H1 (cell line): Measurements from ENCODE around the gene RBM47. TPM values are rescaled to one million over a fixed set of nuclear protein-coding genes. Genes with fewer than 3 reads are reported as not detected.

Experiments
- CTCF ChIA-PET: fragments of 300-600 bp; sonication (Branson Sonifier 250); formaldehyde crosslinking; loops from one replicate; lab custom pipeline; 2021; ENCODE audit not compliant: partially characterized antibody; lab: Charles Lee
- POLR2A ChIA-PET: fragments of 300-600 bp; sonication (Branson Sonifier 250); formaldehyde crosslinking; loops from one replicate; lab custom pipeline; 2021; ENCODE audit warnings: inconsistent platforms; ENCODE audit not compliant: partially characterized antibody; lab: Charles Lee
- DNase-seq, 2 experiments: peaks; one replicate each; pipeline versions ENCODE4 v3.0.0 to v3.0.0-alpha.2; 2010 to 2022; ENCODE audit warnings: low spot score in 2 of 2, low read depth in 1 of 2, mixed read lengths in 1 of 2
- FAIRE-seq: peaks from 2 replicates; lab custom pipeline; 2011; peaks lifted over from hg19 to GRCh38; lab: Jason Lieb, UNC
- H2AFZ ChIP-seq: 2 replicates; pipeline ENCODE4 v1.8.1; 2012; ENCODE audit warnings: low read length, inconsistent platforms
- H2AK5ac ChIP-seq: 2 replicates; pipeline ENCODE4 v1.6.1; 2013; ENCODE audit warnings: low read depth, low read length
- H2BK120ac ChIP-seq: replicated peaks from 2 replicates; pipeline ENCODE3; 2013; ENCODE audit warnings: low read depth, low read length, inconsistent platforms
- H2BK12ac ChIP-seq: 2 replicates; pipeline ENCODE4 v1.6.1; 2013; ENCODE audit warnings: low read depth, low read length
- H2BK15ac ChIP-seq: 2 replicates; pipeline ENCODE4 v1.6.1; 2013; ENCODE audit warnings: low read length
- H2BK20ac ChIP-seq: 2 replicates; pipeline ENCODE4 v1.6.1; 2013; ENCODE audit warnings: low read length
- H2BK5ac ChIP-seq: 2 replicates; pipeline ENCODE4 v1.6.1; 2013; ENCODE audit warnings: low read depth, low read length
- H3K14ac ChIP-seq: 2 replicates; pipeline ENCODE4 v1.6.1; 2013; ENCODE audit warnings: inconsistent platforms; ENCODE audit not compliant: insufficient read length
- H3K18ac ChIP-seq: 2 replicates; pipeline ENCODE4 v1.6.1; 2013; ENCODE audit warnings: low read length; ENCODE audit errors: extremely low read depth
- H3K23ac ChIP-seq: 2 replicates; pipeline ENCODE4 v1.6.1; 2013; ENCODE audit warnings: inconsistent platforms; ENCODE audit not compliant: insufficient read length
- H3K23me2 ChIP-seq: 2 replicates; pipeline ENCODE4 v1.6.1; 2013; ENCODE audit warnings: low read depth, low read length
- H3K27ac ChIP-seq: 2 replicates; pipeline ENCODE4 v1.6.1; 2011; ENCODE audit warnings: low read depth, low read length, inconsistent platforms
- H3K27me3 ChIP-seq, 4 experiments: replicated peaks in 1 of 4; 1 replicate in 1 of 4; 2 replicates in 3 of 4; pipeline versions ENCODE4 v1.6.1 to v1.8.1; 2011 to 2013; ENCODE audit warnings: low read length in 3 of 4, mild to moderate bottlenecking in 3 of 4, inconsistent platforms in 2 of 4, mixed read lengths in 2 of 4, moderate library complexity in 1 of 4; ENCODE audit not compliant: control insufficient read depth in 3 of 4, insufficient read depth in 3 of 4; ENCODE audit errors: extremely low read depth in 1 of 4
- H3K36me3 ChIP-seq, 4 experiments: 2 replicates each; pipeline versions ENCODE4 v1.6.1 to v1.8.1; 2011 to 2013; ENCODE audit warnings: mild to moderate bottlenecking in 4 of 4, low read length in 3 of 4, moderate library complexity in 2 of 4, control low read depth in 1 of 4, inconsistent platforms in 1 of 4; ENCODE audit not compliant: insufficient read depth in 4 of 4, control insufficient read depth in 2 of 4
- H3K4ac ChIP-seq: replicated peaks from 2 replicates; pipeline ENCODE3; 2013; ENCODE audit warnings: low read length, low read depth, mixed read lengths, inconsistent platforms; ENCODE audit not compliant: insufficient read length
- H3K4me1 ChIP-seq, 4 experiments: replicated peaks in 1 of 4; 1 replicate in 1 of 4; 2 replicates in 3 of 4; pipeline versions ENCODE4 v1.6.1 to v1.8.1; 2011 to 2013; ENCODE audit warnings: low read length in 3 of 4, inconsistent platforms in 2 of 4, mixed read lengths in 1 of 4; ENCODE audit not compliant: insufficient read depth in 4 of 4, control insufficient read depth in 3 of 4
- H3K4me2 ChIP-seq, 2 experiments: 2 replicates each; pipeline versions ENCODE4 v1.6.1 to v1.8.1; 2011 to 2013; ENCODE audit warnings: low read depth in 2 of 2, low read length in 2 of 2, control low read depth in 1 of 2, inconsistent platforms in 1 of 2, mild to moderate bottlenecking in 1 of 2; ENCODE audit not compliant: insufficient read depth in 1 of 2
- H3K4me3 ChIP-seq, 4 experiments: fragments of 200-600, 300-600 bp in 1 of 4; sonication (generic), shearing (Covaris generic), sonication (Bioruptor Twin) in 1 of 4; 2 replicates each; pipeline versions ENCODE4 v1.5.1 to v1.8.1; 2011 to 2016; ENCODE audit warnings: low read length in 4 of 4, low read depth in 3 of 4, control low read depth in 2 of 4, inconsistent platforms in 2 of 4, mild to moderate bottlenecking in 2 of 4, mixed read lengths in 1 of 4, moderate library complexity in 1 of 4; ENCODE audit not compliant: insufficient read depth in 2 of 4; ENCODE audit errors: extremely low read depth in 1 of 4
- H3K56ac ChIP-seq: replicated peaks from 2 replicates; pipeline ENCODE3; 2013; ENCODE audit warnings: low read depth, mild to moderate bottlenecking, mixed read lengths, low read length, inconsistent platforms; ENCODE audit not compliant: insufficient read length
- H3K79me1 ChIP-seq: 2 replicates; pipeline ENCODE4 v1.6.1; 2013; ENCODE audit warnings: low read depth, low read length, control low read depth
- H3K79me2 ChIP-seq, 2 experiments: 2 replicates each; pipeline versions ENCODE4 v1.6.1 to v1.8.1; 2012 to 2013; ENCODE audit warnings: low read length in 2 of 2, mild to moderate bottlenecking in 2 of 2, inconsistent platforms in 1 of 2; ENCODE audit not compliant: insufficient read depth in 2 of 2, control insufficient read depth in 1 of 2
- H3K9ac ChIP-seq, 4 experiments: replicated peaks in 1 of 4; 1 replicate in 1 of 4; 2 replicates in 3 of 4; pipeline versions ENCODE4 v1.6.1 to v1.8.1; 2011 to 2013; ENCODE audit warnings: low read depth in 3 of 4, low read length in 3 of 4, control low read depth in 2 of 4, mild to moderate bottlenecking in 2 of 4, moderate library complexity in 2 of 4, inconsistent platforms in 1 of 4; ENCODE audit errors: extremely low read depth in 1 of 4
- H3K9me3 ChIP-seq, 2 experiments: 2 replicates each; pipeline versions ENCODE4 v1.6.1 to v1.8.1; 2012 to 2013; ENCODE audit warnings: mild to moderate bottlenecking in 2 of 2, moderate library complexity in 2 of 2, control low read depth in 1 of 2, inconsistent platforms in 1 of 2, low read depth in 1 of 2, low read length in 1 of 2, mixed read lengths in 1 of 2; ENCODE audit not compliant: insufficient read depth in 2 of 2
- H4K20me1 ChIP-seq, 2 experiments: replicated peaks in 1 of 2; 2 replicates each; pipeline versions ENCODE3 to v1.8.1; 2011 to 2013; ENCODE audit warnings: inconsistent platforms in 2 of 2, low read length in 2 of 2, mild to moderate bottlenecking in 1 of 2; ENCODE audit not compliant: insufficient read depth in 2 of 2, control insufficient read depth in 1 of 2
- H4K5ac ChIP-seq: 2 replicates; pipeline ENCODE4 v1.6.1; 2013; ENCODE audit warnings: low read length, low read depth, mixed read lengths, inconsistent platforms; ENCODE audit not compliant: insufficient read length
- H4K8ac ChIP-seq: 2 replicates; pipeline ENCODE4 v1.8.0; 2013; ENCODE audit warnings: mild to moderate bottlenecking, moderate library complexity, low read length, inconsistent platforms; ENCODE audit not compliant: insufficient read depth; ENCODE audit errors: extremely low read depth
- H4K91ac ChIP-seq: replicated peaks from 2 replicates; pipeline ENCODE3; 2013; ENCODE audit warnings: low read length, mixed read lengths, inconsistent platforms; ENCODE audit not compliant: insufficient read length
- BCL11A ChIP-seq, 2 experiments: IDR thresholded peaks; one replicate each; pipeline ENCODE4 v1.6.1; 2011; ENCODE audit warnings: low read depth in 2 of 2, low read length in 2 of 2, mild to moderate bottlenecking in 2 of 2
- CTBP2 ChIP-seq: IDR thresholded peaks from 2 replicates; pipeline ENCODE4 v1.7.0; 2011; ENCODE audit warnings: borderline replicate concordance, mild to moderate bottlenecking, moderate library complexity, mixed read lengths, low read length; ENCODE audit not compliant: insufficient read depth, insufficient read length
- SIRT6 ChIP-seq: IDR thresholded peaks from one replicate; pipeline ENCODE4 v1.7.1; 2012; ENCODE audit warnings: low read length, inconsistent platforms
- SP2 ChIP-seq: IDR thresholded peaks from 2 replicates; pipeline ENCODE4 v1.6.1; 2012; ENCODE audit warnings: mild to moderate bottlenecking, low read length, inconsistent platforms
- WGBS, 2 experiments: shearing (Covaris generic) in 1 of 2; methylation state at CpG; one replicate each; pipeline versions ENCODE4 v1.1.6 to v1.1.7; 2013 to 2015; ENCODE audit warnings: low lambda C conversion rate in 2 of 2, mixed read lengths in 2 of 2, inconsistent platforms in 1 of 2, low coverage in 1 of 2, missing lambda C conversion rate in 1 of 2; ENCODE audit not compliant: insufficient replicate concordance in 2 of 2, insufficient coverage in 1 of 2, insufficient read length in 1 of 2; ENCODE audit errors: extremely low coverage in 1 of 2, missing lambda C conversion rate in 1 of 2; 5-methylcytosine and 5-hydroxymethylcytosine counted together
- polyA plus RNA-seq, 7 experiments: library from polyadenylated mRNA; depleted of rRNA in 3 of 7; stranded (reverse) in 5 of 7; unstranded in 2 of 7; fragments of >200 nt in 5 of 7; fragments of 200-250 nt in 2 of 7; gene quantifications; 1 replicate in 5 of 7; 2 replicates in 1 of 7; 4 replicates in 1 of 7; pipeline versions ENCODE4 v1.2.1 to v1.2.3, GENCODE V29; 2011 to 2013; ENCODE audit warnings: missing spikeins in 2 of 7, mixed read lengths in 2 of 7
- total RNA-seq: library from RNA; stranded (reverse); fragmentation: NEBNext Ultra II Directional; extraction: Animal tissue kit (Norgen Biotek cat#: 25700); gene quantifications from 2 replicates; pipeline ENCODE4 v1.2.1, GENCODE V29; 2021

RBM47 gene
- total and polyA plus RNA-seq, 2 of the 8 experiments (the other 6 are each of a cell fraction or from before 2014, with no cell fraction given): 42.8 to 78.9 TPM

DNA sequence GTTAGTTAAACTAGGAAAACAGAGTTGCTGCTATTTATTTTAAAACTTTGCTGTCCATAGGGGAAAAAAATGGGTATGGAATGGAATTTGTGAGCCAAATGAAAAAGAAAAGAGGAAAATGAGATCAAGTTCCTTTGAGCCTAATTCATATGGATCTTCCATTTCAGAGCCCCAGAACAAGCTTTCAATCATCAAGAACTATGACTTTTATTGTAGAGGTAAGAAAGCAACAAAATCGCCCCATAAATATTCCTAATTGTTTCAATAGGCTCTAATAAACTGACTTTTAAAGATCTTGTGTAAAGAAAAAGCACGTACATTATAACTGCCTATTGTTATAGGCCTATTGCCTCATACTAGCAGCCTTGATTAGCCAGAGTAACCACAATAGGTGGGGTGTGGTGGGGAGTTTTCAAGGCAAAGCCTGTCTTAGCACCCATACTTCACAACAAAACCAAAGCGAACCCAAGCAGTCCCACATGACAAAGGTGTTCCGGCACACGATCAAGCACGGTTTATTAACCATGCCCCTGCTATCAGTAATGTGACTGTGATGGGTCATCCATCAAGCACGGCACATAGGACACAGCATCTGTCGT lies 44.4 kb downstream of the RBM47 start:
- Histone ChIP-seq H3K4me2 (no peak overlapping the region), H4K5ac (no peak overlapping the region), H3K56ac (no peak overlapping the region), H3K23ac (no peak overlapping the region)
- no peak for DNase-seq
- no peak for TF ChIP-seq SP2
- TF ChIP-seq SIRT6: no peak
- no peak for TF ChIP-seq BCL11A (IDR thresholded peaks at IDR 0.05; ENCODE audit: low read depth in 2 of 2, low read length in 2 of 2)
- no peak for TF ChIP-seq CTBP2
- TF ChIP-seq, all 59 proteins: peak for 0
- Histone ChIP-seq H3K36me3 (no peaks in the 10 kb centered on the region; a peak in 1 of 8 replicates), H3K27ac (no peak overlapping the region), H3K18ac (no peak overlapping the region), H2AFZ (no peak overlapping the region), H4K91ac (no peak overlapping the region), H2BK20ac (no peak overlapping the region), H2BK120ac (no peak overlapping the region), H3K4ac (no peak overlapping the region), H3K79me1 (peaks cover 11% of the 10 kb centered on the region; the same call in 1 of the 2 replicates), H2BK15ac (no peak overlapping the region), H3K23me2 (no peaks in the 10 kb centered on the region), H2BK5ac (no peak overlapping the region), H3K27me3 (no peaks in the 10 kb centered on the region), H2BK12ac (no peak overlapping the region), H3K9ac (no peak overlapping the region; a peak in 1 of 7 replicates), H3K79me2 (peaks cover 0 to 84% of the 10 kb centered on the region in 2 experiments; a peak in 2 of 4 replicates), H4K20me1 (peaks cover 0 to 4% of the 10 kb centered on the region in 2 experiments), H3K4me3 (no peak overlapping the region), H3K14ac (no peak overlapping the region), H4K8ac (no peak overlapping the region), H3K4me1 (peaks cover 2 to 17% (median 12%) of the 10 kb centered on the region in 4 experiments; a peak in 6 of 7 replicates), H2AK5ac (no peak overlapping the region), H3K9me3 (no peaks in the 10 kb centered on the region)
- 92% methylated on average over 8 of the region's 8 CpGs; no CpG with 5 or more reads in 1 of the 2 experiments for WGBS, 2 experiments
- ChIA-PET CTCF (interaction anchor here (0.7 kb wide), 1 partner anchor 301 kb away, joined by 3 read pairs; no protein-coding TSS in a partner anchor), POLR2A (no interaction called here)
- FAIRE-seq: no peak
